Astrocyte of the cerebellum (primary cell): ENCODE results near the gene EXD2.

ENCODE experiments used
- DNase-seq: peaks from one replicate; pipeline ENCODE4 v3.0.0-alpha.2; 2011; ENCODE audit warnings: low read depth
- H3K4me3 ChIP-seq: 2 replicates; pipeline ENCODE4 v1.5.1; 2011; ENCODE audit warnings: mild to moderate bottlenecking, low read depth, low read length, moderate library complexity
- CTCF ChIP-seq: IDR thresholded peaks from 2 replicates; pipeline ENCODE4 v1.5.1; 2012; ENCODE audit warnings: low read length, low read depth, moderate library complexity, mild to moderate bottlenecking; ENCODE audit errors: missing control alignments
- in situ Hi-C: cut with HindIII; loops from 2 replicates; pipeline ENCODE4 v1.10.0; 2017; ENCODE audit warnings: low sequenced_read_pairs

The EXD2 gene

GRCh38 chr14:69280746-69281291 lies 89.5 kb downstream of the EXD2 start:
- in situ Hi-C loops: no loop called here
- TF ChIP-seq CTCF: no peak
- no peak overlapping the region for H3K4me3 ChIP-seq
- DNase-seq: no peak

- no peak for DNase-seq
- no peak for TF ChIP-seq CTCF
- in situ Hi-C loops: no loop called here
- no peak overlapping the region for H3K4me3 ChIP-seq
Observed at GRCh38 chr14:69281450-69282169, 90.3 kb downstream of the EXD2 start.

GRCh38 chr14:69282448-69282847 lies 91.2 kb downstream of the EXD2 start:
- H3K4me3 ChIP-seq: no peak overlapping the region
- no peak for TF ChIP-seq CTCF
- in situ Hi-C loops: no loop called here
- DNase-seq: no peak

GRCh38 chr14:69284170-69284569 lies 92.9 kb downstream of the EXD2 start:
- no peak for TF ChIP-seq CTCF
- H3K4me3 ChIP-seq: no peak overlapping the region
- no peak for DNase-seq
- in situ Hi-C loops: no loop called here

GRCh38 chr14:69285661-69286255 lies 94.5 kb downstream of the EXD2 start:
- H3K4me3 ChIP-seq: no peak overlapping the region
- in situ Hi-C loops: no loop called here
- no peak for DNase-seq
- no peak for TF ChIP-seq CTCF

- TF ChIP-seq CTCF: no peak
- H3K4me3 ChIP-seq: no peak overlapping the region
- in situ Hi-C loops: no loop called here
- peak; percentile 70 for DNase-seq
Observed at GRCh38 chr14:69287098-69288010, 96.1 kb downstream of the EXD2 start.
